Measurements from ENCODE around the gene SYNGR4.
"Not testable (repeated sequence)": the region's sequence is repeated elsewhere in the genome, so short reads cannot be mapped to it uniquely, and the experiment has no call there.

SYNGR4 gene

GRCh38 chr19:48361912-48362311 lies 2.3 kb upstream of the SYNGR4 start:
- H3K27ac ChIP-seq (ENCODE audit: low read depth, low read length), result no peak overlapping the region
- no peaks in the 10 kb centered on the region for H3K36me3 ChIP-seq (ENCODE audit: control insufficient read depth, insufficient read depth, low read length)
- no peaks in the 10 kb centered on the region for H3K27me3 ChIP-seq (ENCODE audit: control insufficient read depth, insufficient read depth, low read length)
- no peaks in the 10 kb centered on the region for H3K9me3 ChIP-seq (ENCODE audit: control insufficient read depth, insufficient read depth, low read depth, low read length)
- no peak overlapping the region for H3K9ac ChIP-seq (ENCODE audit: low read length)
- H3K4me1 ChIP-seq (ENCODE audit: control insufficient read depth, insufficient read depth, low read length), result peaks cover 6% of the 10 kb centered on the region
- no peak overlapping the region for H3K4me3 ChIP-seq (ENCODE audit: low read depth, low read length)

- no peaks in the 10 kb centered on the region for H3K36me3 ChIP-seq (ENCODE audit: control insufficient read depth, insufficient read depth, low read length)
- no peaks in the 10 kb centered on the region for H3K9me3 ChIP-seq (ENCODE audit: control insufficient read depth, insufficient read depth, low read depth, low read length)
- H3K27ac ChIP-seq (ENCODE audit: low read depth, low read length), result peak overlapping the region; percentile 36; the same call in 1 of the 2 replicates
- H3K4me3 ChIP-seq (ENCODE audit: low read depth, low read length), result peak overlapping the region; percentile 66
- H3K27me3 ChIP-seq (ENCODE audit: control insufficient read depth, insufficient read depth, low read length), result no peaks in the 10 kb centered on the region
- peaks cover 6% of the 10 kb centered on the region for H3K4me1 ChIP-seq (ENCODE audit: control insufficient read depth, insufficient read depth, low read length)
- H3K9ac ChIP-seq (ENCODE audit: low read length), result peak overlapping the region; percentile 81
These were observed 1.3 kb upstream of the SYNGR4 start for GRCh38 chr19:48362716-48363499.

- H3K9ac ChIP-seq (ENCODE audit: low read length), result peak overlapping the region; percentile 81
- no peaks in the 10 kb centered on the region for H3K9me3 ChIP-seq (ENCODE audit: control insufficient read depth, insufficient read depth, low read depth, low read length)
- peak overlapping the region; percentile 36; the same call in 1 of the 2 replicates for H3K27ac ChIP-seq (ENCODE audit: low read depth, low read length)
These were observed 712 bp upstream of the SYNGR4 start for GRCh38 chr19:48363500-48363809.

GRCh38 chr19:48364598-48365348 lies 606 bp downstream of the SYNGR4 start:
- peak overlapping the region; percentile 45 for H3K4me3 ChIP-seq (ENCODE audit: low read depth, low read length)
- H3K9me3 ChIP-seq (ENCODE audit: control insufficient read depth, insufficient read depth, low read depth, low read length), result no peaks in the 10 kb centered on the region
- peak overlapping the region; percentile 21 for H3K9ac ChIP-seq (ENCODE audit: low read length)
- peak overlapping the region; percentile 6; the same call in 1 of the 2 replicates for H3K27ac ChIP-seq (ENCODE audit: low read depth, low read length)
- H3K4me1 ChIP-seq (ENCODE audit: control insufficient read depth, insufficient read depth, low read length), result peaks cover 6% of the 10 kb centered on the region
- no peaks in the 10 kb centered on the region for H3K36me3 ChIP-seq (ENCODE audit: control insufficient read depth, insufficient read depth, low read length)
- no peaks in the 10 kb centered on the region for H3K27me3 ChIP-seq (ENCODE audit: control insufficient read depth, insufficient read depth, low read length)

More at GRCh38 chr19:48363500-48363809, 712 bp upstream of the SYNGR4 start:
- H3K4me1 ChIP-seq (ENCODE audit: control insufficient read depth, insufficient read depth, low read length), result peaks cover 6% of the 10 kb centered on the region
- no peaks in the 10 kb centered on the region for H3K36me3 ChIP-seq (ENCODE audit: control insufficient read depth, insufficient read depth, low read length)
- no peaks in the 10 kb centered on the region for H3K27me3 ChIP-seq (ENCODE audit: control insufficient read depth, insufficient read depth, low read length)
- peak overlapping the region; percentile 66 for H3K4me3 ChIP-seq (ENCODE audit: low read depth, low read length)

DNA sequence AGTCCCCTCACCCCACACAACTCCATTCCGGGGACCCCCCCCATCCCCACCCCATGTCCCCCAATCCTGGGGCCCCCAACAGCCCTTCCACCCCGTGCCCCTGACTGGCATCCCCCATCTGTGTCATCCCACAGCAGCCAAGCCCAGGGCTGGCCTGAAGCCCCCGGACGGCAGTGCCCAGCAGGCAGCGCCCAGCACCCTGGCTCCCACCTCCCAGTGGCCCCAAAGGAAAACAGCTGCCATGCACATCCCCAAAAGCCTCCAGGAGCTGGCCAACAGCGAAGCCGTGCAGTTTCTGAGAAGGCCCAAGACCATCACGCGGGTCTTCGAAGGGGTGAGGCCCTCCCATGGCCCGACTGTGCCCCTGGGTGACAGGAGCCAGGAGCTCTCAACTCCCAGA lies 1.4 kb downstream of the SYNGR4 start:
- H3K27ac ChIP-seq (ENCODE audit: low read depth, low read length), result no peak overlapping the region
- H3K36me3 ChIP-seq (ENCODE audit: control insufficient read depth, insufficient read depth, low read length), result no peaks in the 10 kb centered on the region
- no peak overlapping the region for H3K4me3 ChIP-seq (ENCODE audit: low read depth, low read length)
- H3K27me3 ChIP-seq (ENCODE audit: control insufficient read depth, insufficient read depth, low read length), result no peaks in the 10 kb centered on the region
- peaks cover 6% of the 10 kb centered on the region for H3K4me1 ChIP-seq (ENCODE audit: control insufficient read depth, insufficient read depth, low read length)
- H3K9ac ChIP-seq (ENCODE audit: low read length), result no peak overlapping the region
- H3K9me3 ChIP-seq (ENCODE audit: control insufficient read depth, insufficient read depth, low read depth, low read length), result no peaks in the 10 kb centered on the region

DNA sequence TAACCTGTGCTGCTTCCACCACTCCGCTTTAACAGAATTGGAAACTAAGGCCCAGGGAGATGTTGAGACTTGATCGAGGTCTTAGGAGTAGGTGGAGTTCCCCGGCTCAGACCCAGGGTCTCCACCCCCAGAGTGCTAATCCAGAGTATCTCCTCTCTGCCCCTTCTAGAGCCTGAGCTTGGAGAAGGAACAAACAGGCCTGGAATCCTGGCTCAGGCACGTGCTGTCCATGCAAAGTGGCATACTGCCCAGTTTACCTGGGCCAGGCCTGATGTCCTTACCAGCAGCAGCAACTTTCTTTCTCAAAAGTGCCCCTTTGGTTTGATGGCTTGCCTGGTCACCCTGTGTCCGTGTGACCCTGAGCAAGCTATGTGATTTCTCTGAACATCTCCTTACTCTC lies 3.7 kb downstream of the SYNGR4 start:
- peaks cover 4% of the 10 kb centered on the region for H3K4me1 ChIP-seq (ENCODE audit: control insufficient read depth, insufficient read depth, low read length)
- no peak overlapping the region for H3K9ac ChIP-seq (ENCODE audit: low read length)

GRCh38 chr19:48368936-48369335 lies 4.8 kb downstream of the SYNGR4 start:
- Histone ChIP-seq H3K4me1 (ENCODE audit: control insufficient read depth, insufficient read depth, low read length) (peaks cover 3% of the 10 kb centered on the region), H3K4me3 (ENCODE audit: low read depth, low read length) (no peak overlapping the region), H3K36me3 (ENCODE audit: control insufficient read depth, insufficient read depth, low read length) (no peaks in the 10 kb centered on the region), H3K27me3 (ENCODE audit: control insufficient read depth, insufficient read depth, low read length) (no peaks in the 10 kb centered on the region), H3K27ac (ENCODE audit: low read depth, low read length) (no peak overlapping the region), H3K9me3 (ENCODE audit: control insufficient read depth, insufficient read depth, low read depth, low read length) (no peaks in the 10 kb centered on the region), H3K9ac (ENCODE audit: low read length) (no peak overlapping the region)

More for the DNA sequence above, 3.7 kb downstream of the SYNGR4 start:
- Histone ChIP-seq H3K36me3 (ENCODE audit: control insufficient read depth, insufficient read depth, low read length) (no peaks in the 10 kb centered on the region), H3K27me3 (ENCODE audit: control insufficient read depth, insufficient read depth, low read length) (no peaks in the 10 kb centered on the region), H3K27ac (ENCODE audit: low read depth, low read length) (no peak overlapping the region), H3K9me3 (ENCODE audit: control insufficient read depth, insufficient read depth, low read depth, low read length) (no peaks in the 10 kb centered on the region), H3K4me3 (ENCODE audit: low read depth, low read length) (no peak overlapping the region)

- Histone ChIP-seq H3K9me3 (ENCODE audit: control insufficient read depth, insufficient read depth, low read depth, low read length) (no peaks in the 10 kb centered on the region), H3K27me3 (ENCODE audit: control insufficient read depth, insufficient read depth, low read length) (no peaks in the 10 kb centered on the region), H3K4me3 (ENCODE audit: low read depth, low read length) (no peak overlapping the region), H3K36me3 (ENCODE audit: control insufficient read depth, insufficient read depth, low read length) (no peaks in the 10 kb centered on the region), H3K27ac (ENCODE audit: low read depth, low read length) (no peak overlapping the region), H3K9ac (ENCODE audit: low read length) (no peak overlapping the region), H3K4me1 (ENCODE audit: control insufficient read depth, insufficient read depth, low read length) (no peaks in the 10 kb centered on the region; the same call in 1 of the 2 replicates)
These were observed 6.8 kb downstream of the SYNGR4 start for GRCh38 chr19:48370955-48371354.

DNA sequence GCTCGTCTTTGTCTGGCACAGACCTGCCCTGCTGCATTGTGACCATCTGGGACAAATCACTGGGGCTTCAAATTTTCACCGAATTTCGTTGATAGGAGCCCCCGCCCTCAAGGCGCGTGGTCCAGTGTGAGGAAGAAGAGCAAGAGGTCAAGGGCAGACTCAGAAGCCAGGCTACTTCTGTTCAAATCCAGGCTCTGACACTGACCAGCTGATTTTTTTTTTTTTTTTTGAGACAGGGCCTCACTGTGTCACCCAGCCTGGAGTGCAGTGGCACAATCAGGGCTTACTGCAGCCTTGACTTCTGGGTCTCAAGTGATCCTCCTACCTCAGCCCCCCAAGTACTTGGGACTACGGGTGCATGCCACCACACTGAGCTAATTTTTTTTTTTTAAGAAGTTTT lies 7.2 kb downstream of the SYNGR4 start:
- H3K27ac ChIP-seq (ENCODE audit: low read depth, low read length), result no peak overlapping the region
- no peaks in the 10 kb centered on the region for H3K27me3 ChIP-seq (ENCODE audit: control insufficient read depth, insufficient read depth, low read length)

GRCh38 chr19:48371771-48372170 lies 7.6 kb downstream of the SYNGR4 start:
- H3K4me3 ChIP-seq (ENCODE audit: low read depth, low read length); H3K27me3 ChIP-seq (ENCODE audit: control insufficient read depth, insufficient read depth, low read length); H3K4me1 ChIP-seq (ENCODE audit: control insufficient read depth, insufficient read depth, low read length); H3K36me3 ChIP-seq (ENCODE audit: control insufficient read depth, insufficient read depth, low read length); H3K9ac ChIP-seq (ENCODE audit: low read length); H3K9me3 ChIP-seq (ENCODE audit: control insufficient read depth, insufficient read depth, low read depth, low read length); H3K27ac ChIP-seq (ENCODE audit: low read depth, low read length): not testable (repeated sequence)

More for the DNA sequence above, 7.2 kb downstream of the SYNGR4 start:
- H3K4me3 ChIP-seq (ENCODE audit: low read depth, low read length), result no peak overlapping the region
- H3K9ac ChIP-seq (ENCODE audit: low read length), result no peak overlapping the region
- H3K9me3 ChIP-seq (ENCODE audit: control insufficient read depth, insufficient read depth, low read depth, low read length), result no peaks in the 10 kb centered on the region
- no peaks in the 10 kb centered on the region for H3K36me3 ChIP-seq (ENCODE audit: control insufficient read depth, insufficient read depth, low read length)
- H3K4me1 ChIP-seq (ENCODE audit: control insufficient read depth, insufficient read depth, low read length), result no peaks in the 10 kb centered on the region; the same call in 1 of the 2 replicates

GRCh38 chr19:48372904-48373303 lies 8.7 kb downstream of the SYNGR4 start:
- Histone ChIP-seq H3K27me3 (ENCODE audit: control insufficient read depth, insufficient read depth, low read length) (no peaks in the 10 kb centered on the region), H3K9ac (ENCODE audit: low read length) (no peak overlapping the region), H3K4me3 (ENCODE audit: low read depth, low read length) (no peak overlapping the region), H3K27ac (ENCODE audit: low read depth, low read length) (no peak overlapping the region), H3K36me3 (ENCODE audit: control insufficient read depth, insufficient read depth, low read length) (no peaks in the 10 kb centered on the region), H3K9me3 (ENCODE audit: control insufficient read depth, insufficient read depth, low read depth, low read length) (no peaks in the 10 kb centered on the region), H3K4me1 (ENCODE audit: control insufficient read depth, insufficient read depth, low read length) (no peaks in the 10 kb centered on the region; the same call in 1 of the 2 replicates)
